Urinary bladder (tissue), 4 donors: ENCODE results near the gene DMAC1. TPM values are rescaled to one million over a fixed set of nuclear protein-coding genes. Genes with fewer than 3 reads are reported as not detected.
A peak's percentile ranks its signal among the peaks of the same experiment; 100 is the strongest.

Experiments used
- DNase-seq: peaks from one replicate; pipeline ENCODE4 v3.0.0-alpha.2; 2015; ENCODE audit errors: extremely low spot score
- H3K27ac ChIP-seq: one replicate; pipeline ENCODE4 v1.5.1; 2013; ENCODE audit warnings: low read depth, mild to moderate bottlenecking, moderate library complexity
- H3K36me3 ChIP-seq: one replicate; pipeline ENCODE4 v1.6.1; 2013; ENCODE audit warnings: mild to moderate bottlenecking, moderate library complexity; ENCODE audit not compliant: insufficient read depth
- H3K4me1 ChIP-seq: one replicate; pipeline ENCODE4 v1.6.1; 2013; ENCODE audit warnings: mild to moderate bottlenecking, moderate library complexity; ENCODE audit not compliant: insufficient read depth
- H3K4me3 ChIP-seq: one replicate; pipeline ENCODE4 v1.5.1; 2013; ENCODE audit warnings: low read depth, low read length
- whole genome bisulfite sequencing: extraction: QIAGEN DNeasy Blood & Tissue Kit; methylation state at CpG from one replicate; pipeline ENCODE4 v1.1.7; 2013; 5-methylcytosine and 5-hydroxymethylcytosine counted together
- polyA plus RNA-seq: library from polyadenylated mRNA; stranded (reverse); fragments of 200-250 nt; gene quantifications from one replicate; pipeline ENCODE4 v1.2.3, GENCODE V29; 2013
- total RNA-seq: library from RNA; depleted of rRNA; stranded (reverse); fragments of >200 nt; gene quantifications from one replicate; pipeline ENCODE4 v1.2.3, GENCODE V29; 2014
- donor health status: healthy with polysubstance abuse.
- donor health status: healthy.

DMAC1 gene
- total and polyA plus RNA-seq, 2 donors = 23.9 to 25.0 TPM

GRCh38 chr9:7799944-7800285 is 337 bp upstream of the DMAC1 start:
- Histone ChIP-seq H3K4me1 (no peaks in the 10 kb centered on the region), H3K36me3 (no peaks in the 10 kb centered on the region), H3K4me3 (peak overlapping the region; percentile 94), H3K27ac (no peak overlapping the region)
- no peak for DNase-seq
- WGBS = 32% methylated on average over 8 of the region's 8 CpGs

GRCh38 chr9:7794196-7794595 is 5.4 kb downstream of the DMAC1 start:
- whole genome bisulfite sequencing = 89% methylated on average over 3 of the region's 3 CpGs
- Histone ChIP-seq H3K4me3 (no peak overlapping the region), H3K36me3 (no peaks in the 10 kb centered on the region), H3K27ac (no peak overlapping the region), H3K4me1 (no peaks in the 10 kb centered on the region)
- DNase-seq = no peak

- Histone ChIP-seq H3K4me1 (no peaks in the 10 kb centered on the region), H3K27ac (no peak overlapping the region), H3K36me3 (no peaks in the 10 kb centered on the region), H3K4me3 (no peak overlapping the region)
- WGBS = 49% methylated on average over 4 of the region's 4 CpGs
- DNase-seq = no peak
These were observed 8.2 kb downstream of the DMAC1 start for GRCh38 chr9:7791394-7791793.

- H3K4me3 ChIP-seq = no peak overlapping the region
- DNase-seq = no peak
- H3K4me1 ChIP-seq = no peaks in the 10 kb centered on the region
- no peak overlapping the region for H3K27ac ChIP-seq
- H3K36me3 ChIP-seq = no peaks in the 10 kb centered on the region
- WGBS = 89% methylated on average over 6 of the region's 6 CpGs
These were observed 8.8 kb downstream of the DMAC1 start for GRCh38 chr9:7790819-7791182.

- H3K36me3 ChIP-seq = no peaks in the 10 kb centered on the region
- no peak overlapping the region for H3K4me3 ChIP-seq
- no peak for DNase-seq
- no peaks in the 10 kb centered on the region for H3K4me1 ChIP-seq
- no peak overlapping the region for H3K27ac ChIP-seq
- WGBS = 62% methylated on average over 12 of the region's 12 CpGs
These were observed 9.4 kb downstream of the DMAC1 start for GRCh38 chr9:7790022-7790818.

GRCh38 chr9:7788772-7789171 is 10.8 kb downstream of the DMAC1 start:
- 91% methylated on average over 3 of the region's 3 CpGs for WGBS
- Histone ChIP-seq H3K4me1 (no peaks in the 10 kb centered on the region), H3K4me3 (no peak overlapping the region), H3K27ac (no peak overlapping the region), H3K36me3 (no peaks in the 10 kb centered on the region)
- no peak for DNase-seq

- Histone ChIP-seq H3K4me1 (no peaks in the 10 kb centered on the region), H3K4me3 (no peak overlapping the region), H3K36me3 (no peaks in the 10 kb centered on the region), H3K27ac (no peak overlapping the region)
- DNase-seq = no peak
- WGBS = 68% methylated on average over 3 of the region's 3 CpGs
These were observed 13.8 kb downstream of the DMAC1 start for GRCh38 chr9:7785813-7786212.

- Histone ChIP-seq H3K4me1 (no peaks in the 10 kb centered on the region), H3K4me3 (no peak overlapping the region), H3K36me3 (no peaks in the 10 kb centered on the region), H3K27ac (no peak overlapping the region)
- 94% methylated on average over 6 of the region's 6 CpGs for WGBS
- DNase-seq = no peak
These were observed 15.1 kb downstream of the DMAC1 start for GRCh38 chr9:7784472-7784871.

GRCh38 chr9:7783635-7784063 is 15.9 kb downstream of the DMAC1 start:
- no peaks in the 10 kb centered on the region for H3K36me3 ChIP-seq
- DNase-seq = no peak
- no peaks in the 10 kb centered on the region for H3K4me1 ChIP-seq
- H3K27ac ChIP-seq = no peak overlapping the region
- no peak overlapping the region for H3K4me3 ChIP-seq
- WGBS = 92% methylated on average over 5 of the region's 5 CpGs

- Histone ChIP-seq H3K36me3 (no peaks in the 10 kb centered on the region), H3K4me1 (no peaks in the 10 kb centered on the region), H3K27ac (no peak overlapping the region), H3K4me3 (no peak overlapping the region)
- DNase-seq = no peak
- WGBS = 59% methylated on average over 3 of the region's 3 CpGs
These were observed 17.0 kb downstream of the DMAC1 start for GRCh38 chr9:7782400-7783120.

- Histone ChIP-seq H3K4me3 (no peak overlapping the region), H3K27ac (no peak overlapping the region), H3K4me1 (no peaks in the 10 kb centered on the region), H3K36me3 (no peaks in the 10 kb centered on the region)
- 45% methylated on average over 3 of the region's 3 CpGs for WGBS
- no peak for DNase-seq
These were observed 19.2 kb downstream of the DMAC1 start for GRCh38 chr9:7780261-7780988.

GRCh38 chr9:7778851-7779600 is 20.6 kb downstream of the DMAC1 start:
- no peak overlapping the region for H3K27ac ChIP-seq
- no peaks in the 10 kb centered on the region for H3K36me3 ChIP-seq
- H3K4me3 ChIP-seq = no peak overlapping the region
- DNase-seq = no peak
- 91% methylated on average over 2 of the region's 2 CpGs for WGBS
- no peaks in the 10 kb centered on the region for H3K4me1 ChIP-seq

GRCh38 chr9:7777771-7778170 is 21.8 kb downstream of the DMAC1 start:
- no peak for DNase-seq
- Histone ChIP-seq H3K36me3 (no peaks in the 10 kb centered on the region), H3K27ac (no peak overlapping the region), H3K4me1 (no peaks in the 10 kb centered on the region), H3K4me3 (no peak overlapping the region)
- 83% methylated on average over 1 of the region's 1 CpG for WGBS
